Measurements from ENCODE around the gene ARHGAP25.

ARHGAP25 gene

GRCh38 chr2:68846091-68846490 lies 111.5 kb downstream of the ARHGAP25 start:
- no peak for DNase-seq (ENCODE audit: insufficient read length)
- no peak for FAIRE-seq
- TF ChIP-seq TAF1 (IDR thresholded peaks at IDR 0.05; ENCODE audit: borderline replicate concordance, low read depth, low read length) (no peak), POLR2A (IDR thresholded peaks at IDR 0.05; ENCODE audit: low read depth, low read length) (no peak), POLR2AphosphoS5 (IDR thresholded peaks at IDR 0.05; ENCODE audit: low read depth, low read length) (no peak)

GRCh38 chr2:68847751-68848150 lies 113.1 kb downstream of the ARHGAP25 start:
- no peak for FAIRE-seq
- TF ChIP-seq POLR2AphosphoS5 (IDR thresholded peaks at IDR 0.05; ENCODE audit: low read depth, low read length), result no peak
- no peak for TF ChIP-seq POLR2A (IDR thresholded peaks at IDR 0.05; ENCODE audit: low read depth, low read length)
- TF ChIP-seq TAF1 (IDR thresholded peaks at IDR 0.05; ENCODE audit: borderline replicate concordance, low read depth, low read length), result no peak

DNA sequence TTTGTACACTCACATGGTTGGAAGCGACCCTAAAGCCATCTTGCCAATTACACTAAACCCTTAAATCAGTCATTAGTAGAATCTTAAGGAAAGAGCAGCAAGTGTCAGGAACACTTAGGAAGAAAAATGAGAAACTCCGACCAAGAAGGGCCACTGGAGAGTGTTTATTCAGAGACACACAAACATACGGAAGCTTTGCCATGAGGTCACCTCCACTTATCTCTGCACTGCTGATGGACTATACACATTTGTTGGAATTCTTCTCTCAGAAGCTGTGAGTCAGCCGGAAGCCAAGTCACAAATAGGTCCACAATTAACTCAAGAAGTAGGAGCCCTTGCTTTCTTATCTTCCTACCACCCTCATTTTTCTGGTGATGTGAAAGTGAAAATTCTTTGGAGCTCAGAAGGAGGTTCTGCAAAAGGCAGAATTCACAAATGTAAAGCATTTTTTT lies 115.0 kb downstream of the ARHGAP25 start:
- no peak for DNase-seq (ENCODE audit: insufficient read length)
- FAIRE-seq, result no peak
- TF ChIP-seq TAF1 (IDR thresholded peaks at IDR 0.05; ENCODE audit: borderline replicate concordance, low read depth, low read length) (no peak), POLR2AphosphoS5 (IDR thresholded peaks at IDR 0.05; ENCODE audit: low read depth, low read length) (no peak), POLR2A (IDR thresholded peaks at IDR 0.05; ENCODE audit: low read depth, low read length) (no peak)

More at GRCh38 chr2:68847751-68848150, 113.1 kb downstream of the ARHGAP25 start:
- no peak for DNase-seq (ENCODE audit: insufficient read length)

DNA sequence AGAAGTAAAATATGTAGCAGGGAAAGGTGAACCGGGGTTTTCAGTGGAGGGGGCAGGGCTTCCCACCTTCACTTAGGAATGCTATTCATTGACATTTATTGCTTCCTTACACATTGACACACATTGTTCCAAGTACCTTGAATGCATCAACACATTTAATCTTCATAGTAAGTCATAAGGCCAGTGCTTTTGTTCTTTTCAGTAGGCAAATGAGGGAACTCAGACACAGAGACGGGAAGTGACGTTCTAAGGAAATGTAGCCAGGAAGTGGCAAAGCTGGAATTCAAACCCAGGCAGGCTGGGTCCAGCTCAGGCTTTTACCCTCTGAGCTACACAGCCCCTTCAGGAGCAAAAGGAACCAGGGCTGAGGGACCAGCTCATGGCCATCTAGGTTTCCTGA lies 115.9 kb downstream of the ARHGAP25 start:
- TF ChIP-seq TAF1 (IDR thresholded peaks at IDR 0.05; ENCODE audit: borderline replicate concordance, low read depth, low read length) (no peak), POLR2A (IDR thresholded peaks at IDR 0.05; ENCODE audit: low read depth, low read length) (no peak), POLR2AphosphoS5 (IDR thresholded peaks at IDR 0.05; ENCODE audit: low read depth, low read length) (no peak)
- DNase-seq (ENCODE audit: insufficient read length) (no peak), FAIRE-seq (no peak)

GRCh38 chr2:68853035-68853434 lies 118.4 kb downstream of the ARHGAP25 start:
- no peak for TF ChIP-seq POLR2A (IDR thresholded peaks at IDR 0.05; ENCODE audit: low read depth, low read length)
- no peak for TF ChIP-seq TAF1 (IDR thresholded peaks at IDR 0.05; ENCODE audit: borderline replicate concordance, low read depth, low read length)
- no peak for TF ChIP-seq POLR2AphosphoS5 (IDR thresholded peaks at IDR 0.05; ENCODE audit: low read depth, low read length)
- FAIRE-seq, result no peak

GRCh38 chr2:68853915-68854314 lies 119.3 kb downstream of the ARHGAP25 start:
- FAIRE-seq, result peak; percentile 9
- DNase-seq (ENCODE audit: insufficient read length), result no peak
- TF ChIP-seq TAF1 (IDR thresholded peaks at IDR 0.05; ENCODE audit: borderline replicate concordance, low read depth, low read length) (no peak), POLR2AphosphoS5 (IDR thresholded peaks at IDR 0.05; ENCODE audit: low read depth, low read length) (no peak), POLR2A (IDR thresholded peaks at IDR 0.05; ENCODE audit: low read depth, low read length) (no peak)

More at GRCh38 chr2:68853035-68853434, 118.4 kb downstream of the ARHGAP25 start:
- DNase-seq (ENCODE audit: insufficient read length), result no peak

GRCh38 chr2:68854476-68854875 lies 119.9 kb downstream of the ARHGAP25 start:
- no peak for TF ChIP-seq POLR2AphosphoS5 (IDR thresholded peaks at IDR 0.05; ENCODE audit: low read depth, low read length)
- TF ChIP-seq TAF1 (IDR thresholded peaks at IDR 0.05; ENCODE audit: borderline replicate concordance, low read depth, low read length), result no peak
- no peak for TF ChIP-seq POLR2A (IDR thresholded peaks at IDR 0.05; ENCODE audit: low read depth, low read length)

DNA sequence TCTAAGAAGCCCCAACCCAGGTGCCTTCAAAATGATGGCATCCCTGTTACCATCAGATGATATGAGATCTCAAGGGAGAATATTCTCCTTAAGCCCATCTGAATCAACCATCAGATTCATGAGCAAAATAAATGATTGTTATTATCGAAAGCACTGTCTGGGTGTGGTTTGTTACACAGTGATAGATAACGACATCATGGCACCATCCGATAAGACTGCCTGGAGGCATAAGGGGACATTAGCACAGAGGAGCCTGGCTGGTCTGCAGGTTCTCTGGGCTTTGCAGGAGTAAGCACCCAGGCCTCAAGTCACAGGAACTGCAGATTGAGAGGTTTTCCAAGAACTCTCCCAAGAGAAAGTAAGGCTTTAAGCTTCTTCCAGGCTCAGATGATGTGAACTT lies 120.9 kb downstream of the ARHGAP25 start:
- DNase-seq (ENCODE audit: insufficient read length), result no peak

More at GRCh38 chr2:68854476-68854875, 119.9 kb downstream of the ARHGAP25 start:
- FAIRE-seq (no peak), DNase-seq (ENCODE audit: insufficient read length) (no peak)

GRCh38 chr2:68857202-68857845 lies 122.7 kb downstream of the ARHGAP25 start:
- peak; percentile 50 for FAIRE-seq
- no peak for TF ChIP-seq POLR2A (IDR thresholded peaks at IDR 0.05; ENCODE audit: low read depth, low read length)
- no peak for DNase-seq (ENCODE audit: insufficient read length)

More for the DNA sequence above, 120.9 kb downstream of the ARHGAP25 start:
- TF ChIP-seq POLR2A (IDR thresholded peaks at IDR 0.05; ENCODE audit: low read depth, low read length) (no peak), POLR2AphosphoS5 (IDR thresholded peaks at IDR 0.05; ENCODE audit: low read depth, low read length) (no peak), TAF1 (IDR thresholded peaks at IDR 0.05; ENCODE audit: borderline replicate concordance, low read depth, low read length) (no peak)
- FAIRE-seq, result no peak

- no peak for TF ChIP-seq POLR2A (IDR thresholded peaks at IDR 0.05; ENCODE audit: low read depth, low read length)
- no peak for TF ChIP-seq TAF1 (IDR thresholded peaks at IDR 0.05; ENCODE audit: borderline replicate concordance, low read depth, low read length)
- no peak for DNase-seq (ENCODE audit: insufficient read length)
- FAIRE-seq, result peak; percentile 21
Measured at GRCh38 chr2:68857855-68858456, 123.3 kb downstream of the ARHGAP25 start.

- DNase-seq (ENCODE audit: insufficient read length), result no peak
- FAIRE-seq, result no peak
- no peak for TF ChIP-seq POLR2A (IDR thresholded peaks at IDR 0.05; ENCODE audit: low read depth, low read length)
Measured at GRCh38 chr2:68860111-68860510, 125.5 kb downstream of the ARHGAP25 start.

GRCh38 chr2:68861330-68861729 lies 126.7 kb downstream of the ARHGAP25 start:
- DNase-seq (ENCODE audit: insufficient read length), result no peak
- peak; percentile 53 for FAIRE-seq
- TF ChIP-seq POLR2AphosphoS5 (IDR thresholded peaks at IDR 0.05; ENCODE audit: low read depth, low read length) (no peak), POLR2A (IDR thresholded peaks at IDR 0.05; ENCODE audit: low read depth, low read length) (no peak), TAF1 (IDR thresholded peaks at IDR 0.05; ENCODE audit: borderline replicate concordance, low read depth, low read length) (no peak)

Measured in GM12892 (cell line).